C4-2B (cell line): ENCODE data around the gene LRRTM1.
A peak's percentile ranks its signal among the peaks of the same experiment; 100 is the strongest.

Experiments
- CTCF ChIP-seq: fragments of 450-650 bp; conservative IDR thresholded peaks from 2 replicates; pipeline ENCODE4 v1.5.1; 2017; ENCODE audit warnings: mild to moderate bottlenecking
- ZFX ChIP-seq: fragments of 450-650 bp; IDR thresholded peaks from 2 replicates; pipeline ENCODE4 v1.6.1; 2017

- TF ChIP-seq CTCF (peak; percentile 52), ZFX (no peak)
Observed at GRCh38 chr2:80326214-80326613, 21.7 kb upstream of the LRRTM1 start.
